Testis (tissue), 3 donors: ENCODE data around the gene GRK7. TPM values are rescaled to one million over a fixed set of nuclear protein-coding genes. Genes with fewer than 3 reads are reported as not detected.

Experiments used
- DNase-seq: peaks from one replicate; pipeline ENCODE4 v3.0.0-alpha.2; 2019
- H3K27ac ChIP-seq, 2 donors: fragments of 200-600 bp; sonication (generic); one replicate each; pipeline ENCODE4 v1.5.1; 2019
- H3K27me3 ChIP-seq: fragments of 200-600 bp; sonication (generic); one replicate; pipeline ENCODE4 v1.5.1; 2019
- H3K36me3 ChIP-seq: fragments of 200-600 bp; sonication (generic); one replicate; pipeline ENCODE4 v1.5.1; 2017; ENCODE audit warnings: low read depth; ENCODE audit errors: missing control alignments
- H3K4me1 ChIP-seq: fragments of 200-600 bp; sonication (generic); one replicate; pipeline ENCODE4 v1.5.1; 2019
- H3K4me3 ChIP-seq, 2 donors: fragments of 200-600 bp; sonication (generic); one replicate each; pipeline ENCODE4 v1.5.1; 2017 to 2019
- H3K9me3 ChIP-seq: fragments of 200-600 bp; sonication (generic); one replicate; pipeline ENCODE4 v1.5.1; 2017
- POLR2A ChIP-seq: fragments of 450-650 bp; IDR thresholded peaks from one replicate; pipeline ENCODE4 v1.6.1; 2017; ENCODE audit warnings: antibody characterized with exemption, mild to moderate bottlenecking, moderate library complexity
- WGBS, 2 donors: methylation state at CpG; one replicate each; pipeline ENCODE4 v1.1.5; 2018; 5-methylcytosine and 5-hydroxymethylcytosine counted together
- intact Hi-C: fragments of 100-400 bp; cut with DNase I; formaldehyde crosslinking; loops from one replicate; pipeline ENCODE4 v1.15.1; 2023; ENCODE audit warnings: low total_unique reads
- polyA plus RNA-seq: library from polyadenylated mRNA; stranded (reverse); fragments of 350-450 nt; fragmentation: Illumina TruSeq; extraction: RNeasy Lipid Tissue Mini Kit (QIAGEN cat#74804); gene quantifications from one replicate; pipeline ENCODE4 v1.2.3, GENCODE V29; 2014; ENCODE audit warnings: low read depth, low replicate concordance; ENCODE audit not compliant: insufficient read depth
- total RNA-seq, 2 donors: library from RNA; depleted of rRNA; stranded (reverse); fragments of >200 nt; gene quantifications; one replicate each; pipeline ENCODE4 v1.2.3, GENCODE V29; 2016
- TF ChIP-seq, protein P1 (sequence below), 3 experiments: fragments of 450-650 bp in 2 of 3; fragments of 200-600 bp in 1 of 3; sonication (generic) in 1 of 3; IDR thresholded peaks; one replicate each; pipeline ENCODE4 v1.5.1; 2016 to 2019; ENCODE audit warnings: antibody characterized with exemption in 3 of 3, mild to moderate bottlenecking in 2 of 3, moderate library complexity in 1 of 3

Gene GRK7
- total and polyA plus RNA-seq, 3 donors from 2014 or later, result 0.12 to 0.31 TPM; not detected in 1

DNA sequence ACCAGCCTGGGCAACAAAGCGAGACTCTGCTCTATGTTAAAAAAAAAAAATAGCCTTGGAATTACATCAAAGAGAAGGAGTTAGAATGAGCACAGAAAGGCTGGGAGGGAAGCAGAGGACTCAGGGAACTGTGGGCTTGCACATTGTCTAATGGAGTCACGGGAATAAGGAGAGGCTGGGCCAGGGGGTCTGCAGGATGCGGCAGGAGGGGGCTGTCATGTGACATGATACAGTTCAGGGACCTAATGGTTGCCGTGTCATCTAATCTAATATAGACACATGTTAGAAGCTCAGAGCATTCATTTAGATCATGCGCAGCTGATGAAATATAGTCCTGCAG lies 32.5 kb downstream of the GRK7 start:
- H3K36me3 ChIP-seq, result no peaks in the 10 kb centered on the region
- 79 to 87% methylated on average over 5 of the region's 5 CpGs for WGBS, 2 donors
- H3K9me3 ChIP-seq, result no peaks in the 10 kb centered on the region
- intact Hi-C loops, result no loop called here
- peaks cover 25% of the 10 kb centered on the region for H3K4me1 ChIP-seq
- no peaks in the 10 kb centered on the region for H3K27me3 ChIP-seq
- DNase-seq, result no peak
- H3K4me3 ChIP-seq, result no peak overlapping the region
- H3K27ac ChIP-seq, result no peak overlapping the region
- TF ChIP-seq POLR2A, result no peak
- TF ChIP-seq, protein P1, sequence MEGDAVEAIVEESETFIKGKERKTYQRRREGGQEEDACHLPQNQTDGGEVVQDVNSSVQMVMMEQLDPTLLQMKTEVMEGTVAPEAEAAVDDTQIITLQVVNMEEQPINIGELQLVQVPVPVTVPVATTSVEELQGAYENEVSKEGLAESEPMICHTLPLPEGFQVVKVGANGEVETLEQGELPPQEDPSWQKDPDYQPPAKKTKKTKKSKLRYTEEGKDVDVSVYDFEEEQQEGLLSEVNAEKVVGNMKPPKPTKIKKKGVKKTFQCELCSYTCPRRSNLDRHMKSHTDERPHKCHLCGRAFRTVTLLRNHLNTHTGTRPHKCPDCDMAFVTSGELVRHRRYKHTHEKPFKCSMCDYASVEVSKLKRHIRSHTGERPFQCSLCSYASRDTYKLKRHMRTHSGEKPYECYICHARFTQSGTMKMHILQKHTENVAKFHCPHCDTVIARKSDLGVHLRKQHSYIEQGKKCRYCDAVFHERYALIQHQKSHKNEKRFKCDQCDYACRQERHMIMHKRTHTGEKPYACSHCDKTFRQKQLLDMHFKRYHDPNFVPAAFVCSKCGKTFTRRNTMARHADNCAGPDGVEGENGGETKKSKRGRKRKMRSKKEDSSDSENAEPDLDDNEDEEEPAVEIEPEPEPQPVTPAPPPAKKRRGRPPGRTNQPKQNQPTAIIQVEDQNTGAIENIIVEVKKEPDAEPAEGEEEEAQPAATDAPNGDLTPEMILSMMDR (IDR thresholded peaks at IDR 0.05), result no peak

DNA sequence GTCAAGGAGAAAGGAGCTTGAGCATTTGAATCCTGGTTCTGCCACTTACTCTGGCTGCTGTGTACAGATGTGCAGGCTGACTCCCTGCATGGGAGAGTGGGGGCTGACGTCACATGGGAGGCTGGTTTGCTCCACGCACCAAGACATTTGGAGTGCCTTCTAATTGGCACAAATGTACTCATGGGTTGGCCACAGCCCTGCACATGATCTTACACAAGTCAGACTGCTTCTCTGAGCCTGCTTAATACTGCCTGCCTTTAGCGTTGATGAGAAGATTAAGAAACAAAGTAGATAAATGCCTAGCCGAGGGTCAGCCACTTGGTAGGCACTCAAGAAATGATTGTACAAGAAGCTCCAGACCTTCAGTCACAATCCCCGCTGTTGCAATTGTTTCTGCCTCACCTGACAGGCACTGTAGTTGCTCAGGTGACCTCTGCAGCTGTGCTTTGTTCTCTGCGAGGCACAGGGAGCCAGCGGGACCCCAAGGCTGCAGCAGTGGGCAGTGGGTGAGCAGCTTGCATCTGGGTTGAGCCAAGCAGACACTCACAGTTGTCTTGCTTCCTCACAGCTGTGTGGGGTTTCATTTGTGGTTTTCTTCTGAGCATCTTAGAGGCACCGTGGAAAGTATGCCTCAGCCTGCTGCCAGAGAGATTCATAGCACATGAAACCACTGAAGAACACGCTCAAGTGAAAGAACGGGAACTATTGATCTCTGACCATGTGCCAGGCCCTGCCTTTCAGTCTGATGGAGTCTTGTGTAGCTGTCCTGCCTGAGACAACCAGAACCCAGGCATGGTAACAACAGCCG lies 33.1 kb downstream of the GRK7 start:
- peak; percentile 55 for DNase-seq
- intact Hi-C loops, result no loop called here
- WGBS, 2 donors, result 54 to 61% methylated on average over 11 of the region's 11 CpGs
- no peaks in the 10 kb centered on the region for H3K36me3 ChIP-seq
- no peaks in the 10 kb centered on the region for H3K27me3 ChIP-seq
- peak overlapping the region; percentile 73 to 95 for H3K27ac ChIP-seq
- H3K9me3 ChIP-seq, result no peaks in the 10 kb centered on the region
- H3K4me3 ChIP-seq, result no peak overlapping the region
- peaks cover 25% of the 10 kb centered on the region for H3K4me1 ChIP-seq
- no peak for TF ChIP-seq POLR2A
- TF ChIP-seq, protein P1 (IDR thresholded peaks at IDR 0.05), result no peak

DNA sequence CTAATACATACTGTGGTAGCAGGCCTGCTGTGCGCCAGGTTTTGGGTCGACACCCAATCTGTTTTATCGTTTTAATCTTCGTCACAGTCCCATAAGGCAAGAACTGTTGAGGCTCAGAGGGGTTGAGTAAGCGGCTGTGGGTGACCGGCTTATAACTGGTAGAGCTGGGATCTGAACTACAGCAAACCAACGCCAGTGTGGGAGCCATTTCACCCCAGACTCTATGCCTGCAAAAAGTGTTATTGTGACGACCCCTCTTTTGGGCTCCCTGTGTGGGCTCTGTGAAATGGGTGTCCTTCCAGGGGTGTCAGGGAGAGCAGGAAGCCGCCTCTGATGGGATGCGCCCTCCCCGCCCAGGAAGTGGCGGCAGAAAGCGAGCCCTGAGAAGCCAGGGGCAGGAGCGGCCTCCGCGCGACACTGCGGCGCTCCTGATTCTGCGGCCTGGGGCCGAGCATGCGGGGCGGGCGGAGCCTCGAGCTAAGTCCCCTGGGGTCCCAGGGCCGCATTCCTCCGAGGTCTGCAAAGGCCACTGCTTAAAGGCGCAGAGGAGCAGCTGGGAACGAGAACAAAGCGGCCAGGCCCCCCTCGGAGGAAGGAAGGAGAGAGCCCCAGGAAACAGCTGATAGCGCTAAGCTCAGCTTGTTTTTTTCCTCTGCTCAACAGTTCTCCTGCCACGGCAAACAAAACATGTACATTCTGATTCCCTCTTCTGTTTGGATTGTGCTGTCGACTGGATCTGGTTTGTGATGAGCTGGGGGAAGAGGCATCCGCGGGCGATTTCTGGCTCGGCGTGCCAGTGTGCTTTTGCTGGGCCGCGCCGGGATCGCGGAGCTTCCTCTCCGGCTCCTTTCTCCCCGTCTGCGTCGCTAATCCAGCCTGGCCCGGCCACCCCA lies 33.9 kb downstream of the GRK7 start:
- Histone ChIP-seq H3K27me3 (no peaks in the 10 kb centered on the region), H3K4me1 (peaks cover 25% of the 10 kb centered on the region), H3K4me3 (peak overlapping the region; percentile 41 to 51), H3K36me3 (no peaks in the 10 kb centered on the region), H3K9me3 (no peaks in the 10 kb centered on the region), H3K27ac (peak overlapping the region; percentile 73 to 95)
- no peak for TF ChIP-seq POLR2A
- TF ChIP-seq, protein P1 (IDR thresholded peaks at IDR 0.05), result no peak
- peak; percentile 59 for DNase-seq
- intact Hi-C loops, result no loop called here
- 11 to 18% methylated on average over 27 to 49 of the region's 49 CpGs for WGBS, 2 donors

DNA sequence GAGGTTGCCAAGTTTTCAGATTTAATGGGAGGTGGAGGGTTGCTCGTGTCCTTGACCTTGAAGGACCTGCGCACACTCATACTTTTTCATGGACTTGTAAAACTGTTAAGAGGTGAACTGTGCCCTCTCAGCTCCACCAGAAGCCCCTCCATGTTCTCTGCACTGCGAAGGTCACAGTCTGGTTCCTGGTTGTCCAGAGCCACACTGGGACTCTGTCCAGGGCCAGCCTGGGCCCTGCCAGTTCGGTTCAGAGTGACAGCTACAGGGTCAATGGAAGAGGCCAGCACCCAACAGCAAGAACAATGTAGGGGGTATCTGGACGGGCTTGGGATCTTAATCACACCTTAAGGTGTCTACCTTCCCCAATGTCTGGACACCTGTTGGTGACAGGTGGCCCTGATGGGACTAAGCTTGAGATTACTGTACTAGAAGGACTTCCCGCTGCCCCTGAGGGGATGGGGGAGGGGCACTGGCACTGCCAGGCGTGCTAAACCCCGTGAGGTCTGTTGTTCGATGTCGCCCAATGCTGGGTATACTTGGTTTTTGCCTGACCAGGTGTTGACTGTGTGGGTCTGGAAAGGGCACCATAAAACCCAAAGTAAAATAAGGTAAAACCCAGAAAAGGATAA lies 34.7 kb downstream of the GRK7 start:
- 28 to 33% methylated on average over 6 to 10 of the region's 10 CpGs for WGBS, 2 donors
- Histone ChIP-seq H3K9me3 (no peaks in the 10 kb centered on the region), H3K4me3 (peak overlapping the region; percentile 41 to 51), H3K36me3 (no peaks in the 10 kb centered on the region), H3K27me3 (no peaks in the 10 kb centered on the region), H3K27ac (peak overlapping the region; percentile 73 to 95), H3K4me1 (peaks cover 25% of the 10 kb centered on the region)
- intact Hi-C loops, result no loop called here
- peak; percentile 26 for DNase-seq
- TF ChIP-seq, protein P1 (IDR thresholded peaks at IDR 0.05), result no peak
- no peak for TF ChIP-seq POLR2A
